Measurements from ENCODE around the gene ZNF614.
"Not testable (repeated sequence)": the region's sequence is repeated elsewhere in the genome, so short reads cannot be mapped to it uniquely, and the experiment has no call there.

Gene ZNF614

DNA sequence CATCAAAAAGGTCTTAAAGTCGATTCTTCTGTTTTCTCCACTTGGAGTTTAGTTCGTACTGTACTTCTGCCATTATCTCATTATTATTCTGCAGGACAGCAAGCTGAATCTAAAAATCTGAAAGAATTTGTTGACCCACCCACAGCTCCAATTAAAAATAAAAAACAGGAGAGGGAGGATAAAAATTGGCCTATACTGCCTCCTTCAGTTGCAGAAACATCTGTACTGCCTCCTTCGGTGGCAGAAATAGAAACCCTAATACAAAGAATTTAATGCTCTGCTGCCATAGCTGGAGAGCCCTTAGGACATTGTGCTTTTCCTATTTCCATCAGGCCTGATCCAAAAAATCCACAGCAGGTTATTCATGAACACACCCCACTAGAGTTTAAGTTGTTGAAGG lies 51.3 kb downstream of the ZNF614 start:
- DNase-seq (ENCODE audit: low spot score): no peak
- Mint-ChIP-seq H3K4me1 (ENCODE audit: low read depth) (no peaks in the 10 kb centered on the region), H3K27me3 (ENCODE audit: low read depth) (no peaks in the 10 kb centered on the region), H3K27ac (no peak overlapping the region), H3K9me3 (peaks cover 72% of the 10 kb centered on the region), H3K36me3 (ENCODE audit: low read depth) (peaks cover 80% of the 10 kb centered on the region), H3K4me3 (no peak overlapping the region)

DNA sequence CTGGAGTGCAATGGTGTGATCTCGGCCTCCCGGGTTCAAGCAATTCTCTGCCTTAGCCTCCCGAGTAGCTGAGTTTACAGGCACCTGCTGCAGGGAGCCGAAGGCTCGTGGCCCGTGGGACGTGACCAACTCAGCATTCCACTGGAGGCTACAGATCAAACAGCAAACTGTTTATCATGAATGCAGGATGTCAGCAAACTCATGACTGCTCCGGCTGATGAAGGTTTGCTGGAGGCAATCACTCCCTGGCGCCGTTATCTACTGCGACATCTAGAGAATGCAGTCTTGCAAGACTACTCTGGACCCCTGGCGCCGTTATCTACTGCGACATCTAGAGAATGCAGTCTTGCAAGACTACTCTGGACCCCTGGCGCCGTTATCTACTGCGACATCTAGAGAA lies 52.4 kb downstream of the ZNF614 start:
- H3K9me3 Mint-ChIP-seq: peaks cover 75% of the 10 kb centered on the region
- not testable (repeated sequence) for DNase-seq (ENCODE audit: low spot score); H3K4me3 Mint-ChIP-seq; H3K27me3 Mint-ChIP-seq (ENCODE audit: low read depth); H3K4me1 Mint-ChIP-seq (ENCODE audit: low read depth); H3K27ac Mint-ChIP-seq
- peaks cover 81% of the 10 kb centered on the region for H3K36me3 Mint-ChIP-seq (ENCODE audit: low read depth)

DNA sequence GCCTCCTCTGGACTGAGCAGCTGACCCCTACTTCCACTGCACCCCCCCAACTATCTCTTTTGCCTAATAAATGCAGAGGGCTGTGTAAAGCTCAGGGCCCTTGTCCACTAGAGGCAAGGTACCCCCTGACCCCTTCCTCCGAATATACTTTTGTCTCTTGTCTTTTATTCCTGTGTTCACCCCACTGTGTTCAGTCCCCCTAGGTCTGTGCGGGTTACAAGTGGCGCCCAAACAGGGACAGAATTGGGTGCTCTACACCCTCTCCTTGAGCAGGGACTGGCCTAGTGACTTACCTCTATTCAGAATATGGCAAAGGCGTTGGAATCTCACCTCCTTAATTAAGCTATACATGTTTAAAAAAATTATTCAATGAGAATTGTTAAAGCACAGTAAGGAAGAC lies 56.6 kb downstream of the ZNF614 start:
- Mint-ChIP-seq H3K4me3 (no peak overlapping the region), H3K36me3 (ENCODE audit: low read depth) (peaks cover 80% of the 10 kb centered on the region), H3K27ac (no peak overlapping the region), H3K27me3 (ENCODE audit: low read depth) (no peaks in the 10 kb centered on the region), H3K9me3 (peaks cover 71% of the 10 kb centered on the region), H3K4me1 (ENCODE audit: low read depth) (no peaks in the 10 kb centered on the region)
- DNase-seq (ENCODE audit: low spot score): no peak

DNA sequence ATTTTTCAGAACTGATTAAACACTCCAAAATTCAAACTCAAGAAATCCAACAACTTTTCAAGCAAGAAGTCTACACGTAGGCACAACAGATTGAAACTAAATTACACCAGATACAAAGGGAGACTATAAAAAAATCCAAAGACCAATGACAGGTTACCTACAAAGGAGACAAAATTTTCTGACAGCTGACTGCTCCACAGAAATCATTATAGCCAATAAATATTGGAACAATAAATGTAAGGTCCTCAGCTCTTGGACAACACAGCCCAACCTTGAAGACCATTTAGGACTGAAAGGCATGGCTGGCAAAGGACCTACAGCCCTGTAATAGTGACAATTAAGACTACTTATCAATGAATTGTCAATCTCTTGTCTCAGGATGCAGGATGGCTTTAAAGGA lies 57.5 kb downstream of the ZNF614 start:
- Mint-ChIP-seq H3K27ac (no peak overlapping the region), H3K36me3 (ENCODE audit: low read depth) (peaks cover 83% of the 10 kb centered on the region), H3K4me1 (ENCODE audit: low read depth) (no peaks in the 10 kb centered on the region), H3K27me3 (ENCODE audit: low read depth) (no peaks in the 10 kb centered on the region), H3K4me3 (no peak overlapping the region), H3K9me3 (peaks cover 67% of the 10 kb centered on the region)
- DNase-seq (ENCODE audit: low spot score): no peak

DNA sequence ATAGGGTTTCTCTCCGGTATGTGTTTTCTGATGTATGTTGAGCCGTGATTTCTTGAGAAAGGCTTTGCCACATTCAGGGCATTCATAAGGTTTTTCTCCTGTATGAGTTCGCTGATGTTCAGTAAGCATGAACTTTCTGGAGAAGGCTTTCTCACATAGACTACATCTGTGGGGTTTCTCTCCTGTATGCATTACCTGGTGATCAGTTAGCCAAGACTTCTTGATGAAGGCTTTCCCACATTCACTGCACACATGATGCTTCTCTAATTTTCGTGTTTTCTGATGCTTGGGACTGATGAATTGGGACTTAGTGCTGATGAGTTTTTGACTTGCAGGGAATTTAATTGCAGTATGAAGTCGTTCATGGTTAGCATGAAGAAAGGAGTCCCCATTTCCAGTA lies 62.6 kb downstream of the ZNF614 start:
- DNase-seq (ENCODE audit: low spot score): no peak

More for the DNA sequence above, 62.6 kb downstream of the ZNF614 start:
- no peak overlapping the region for H3K4me3 Mint-ChIP-seq
- H3K4me1 Mint-ChIP-seq (ENCODE audit: low read depth): no peaks in the 10 kb centered on the region
- H3K9me3 Mint-ChIP-seq: peaks cover 78% of the 10 kb centered on the region
- peaks cover 66% of the 10 kb centered on the region for H3K36me3 Mint-ChIP-seq (ENCODE audit: low read depth)
- H3K27ac Mint-ChIP-seq: no peak overlapping the region
- no peaks in the 10 kb centered on the region for H3K27me3 Mint-ChIP-seq (ENCODE audit: low read depth)
